ENCODE measurements around the gene ZEB1.

The ZEB1 gene

GRCh38 chr10:31341552-31341951 is 22.5 kb downstream of the ZEB1 start:
- no peak for DNase-seq (ENCODE audit: low spot score)

GRCh38 chr10:31343009-31343408 is 24.0 kb downstream of the ZEB1 start:
- no CpG with 5 or more reads among the region's 3 CpGs for WGBS, 2 donors (ENCODE audit: extremely low coverage in 2 of 2, insufficient read length in 2 of 2, insufficient replicate concordance in 1 of 2)
- Histone ChIP-seq H3K27ac (replicated peaks; ENCODE audit: low read length) (no peak overlapping the region), H2AK5ac (ENCODE audit: low read depth, low read length) (no peak overlapping the region)

More at GRCh38 chr10:31341552-31341951, 22.5 kb downstream of the ZEB1 start:
- no peak overlapping the region for H3K18ac ChIP-seq (ENCODE audit: low read length)
- H3K36me3 ChIP-seq (replicated peaks in 1 of 2; ENCODE audit: control insufficient read depth in 2 of 2, insufficient read depth in 2 of 2, low read length in 2 of 2), result no peaks in the 10 kb centered on the region
- no peak overlapping the region for H3K27ac ChIP-seq (replicated peaks; ENCODE audit: low read length)
- no peak overlapping the region for H3K23ac ChIP-seq (ENCODE audit: low read depth, low read length, poor library complexity)
- H3K79me1 ChIP-seq (ENCODE audit: low read depth, low read length), result no peaks in the 10 kb centered on the region
- H3K4me2 ChIP-seq (ENCODE audit: insufficient read depth, low read length, poor library complexity, severe bottlenecking), result no peak overlapping the region
- H3K9me3 ChIP-seq (replicated peaks in 1 of 2; ENCODE audit: control insufficient read depth in 2 of 2, insufficient read depth in 1 of 2, low read depth in 1 of 2, low read length in 2 of 2), result no peaks in the 10 kb centered on the region
- no peak overlapping the region for H2AK5ac ChIP-seq (ENCODE audit: low read depth, low read length)
- H3K27me3 ChIP-seq (ENCODE audit: control insufficient read depth in 3 of 3, insufficient read depth in 3 of 3, low read depth in 1 of 3, low read length in 3 of 3), result no peaks in the 10 kb centered on the region
- peaks cover 7 to 10% of the 10 kb centered on the region in 2 donors for H3K4me1 ChIP-seq (ENCODE audit: control insufficient read depth in 2 of 2, insufficient read depth in 1 of 2, low read depth in 1 of 2, low read length in 2 of 2)
- no peak overlapping the region for H2BK12ac ChIP-seq (ENCODE audit: low read length)
- H3K4me3 ChIP-seq (ENCODE audit: low read length in 2 of 2), result no peak overlapping the region
- H3K9ac ChIP-seq (ENCODE audit: low read depth, low read length, poor library complexity), result no peak overlapping the region
- no peak overlapping the region for H4K91ac ChIP-seq (ENCODE audit: low read depth, low read length, poor library complexity)
- no peak overlapping the region for H3K14ac ChIP-seq (ENCODE audit: low read length)
- no peak overlapping the region for H3K4ac ChIP-seq (ENCODE audit: low read length)
- H2BK120ac ChIP-seq (ENCODE audit: low read depth, low read length), result no peak overlapping the region
- H4K8ac ChIP-seq (ENCODE audit: low read depth, low read length), result no peak overlapping the region
- H2AFZ ChIP-seq (ENCODE audit: low read length), result no peak overlapping the region
- no peak overlapping the region for H2BK5ac ChIP-seq (ENCODE audit: low read length)
- H2BK15ac ChIP-seq (ENCODE audit: low read length), result no peak overlapping the region
- WGBS, 2 donors (ENCODE audit: extremely low coverage in 2 of 2, insufficient read length in 2 of 2, insufficient replicate concordance in 1 of 2), result no CpG with 5 or more reads among the region's 1 CpG

DNA sequence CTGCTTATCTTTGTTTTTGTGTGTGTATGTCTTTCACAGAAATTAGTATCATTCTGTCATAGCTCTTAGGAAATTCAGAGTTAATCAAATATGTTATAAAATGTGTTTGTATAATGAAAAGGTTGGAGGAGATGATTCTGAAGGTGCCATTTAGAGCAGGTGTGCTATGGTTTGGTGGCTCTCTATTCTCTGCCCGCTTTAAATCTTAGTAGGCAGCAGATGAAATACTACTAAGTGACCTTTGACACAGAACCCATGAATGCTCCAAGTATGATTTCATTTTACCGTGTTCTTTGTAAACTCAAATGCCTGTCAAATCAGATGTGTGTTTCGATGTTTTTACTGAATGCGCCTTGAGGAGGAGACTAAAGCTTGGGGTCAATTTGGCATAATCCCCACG is 24.5 kb downstream of the ZEB1 start:
- Histone ChIP-seq H3K9ac (ENCODE audit: low read depth, low read length, poor library complexity) (no peak overlapping the region), H2BK120ac (ENCODE audit: low read depth, low read length) (no peak overlapping the region), H3K27ac (replicated peaks; ENCODE audit: low read length) (peak overlapping the region; percentile 14), H3K18ac (ENCODE audit: low read length) (no peak overlapping the region), H3K4me2 (ENCODE audit: insufficient read depth, low read length, poor library complexity, severe bottlenecking) (no peak overlapping the region), H3K27me3 (ENCODE audit: control insufficient read depth in 3 of 3, insufficient read depth in 3 of 3, low read depth in 1 of 3, low read length in 3 of 3) (no peaks in the 10 kb centered on the region), H3K14ac (ENCODE audit: low read length) (no peak overlapping the region), H2BK12ac (ENCODE audit: low read length) (no peak overlapping the region), H3K4me1 (ENCODE audit: control insufficient read depth in 2 of 2, insufficient read depth in 1 of 2, low read depth in 1 of 2, low read length in 2 of 2) (peaks cover 7 to 10% of the 10 kb centered on the region in 2 donors), H4K8ac (ENCODE audit: low read depth, low read length) (no peak overlapping the region), H3K4ac (ENCODE audit: low read length) (no peak overlapping the region), H3K36me3 (replicated peaks in 1 of 2; ENCODE audit: control insufficient read depth in 2 of 2, insufficient read depth in 2 of 2, low read length in 2 of 2) (no peaks in the 10 kb centered on the region), H2BK5ac (ENCODE audit: low read length) (no peak overlapping the region), H3K23ac (ENCODE audit: low read depth, low read length, poor library complexity) (no peak overlapping the region), H3K79me1 (ENCODE audit: low read depth, low read length) (no peaks in the 10 kb centered on the region), H2AFZ (ENCODE audit: low read length) (no peak overlapping the region), H4K91ac (ENCODE audit: low read depth, low read length, poor library complexity) (no peak overlapping the region), H3K9me3 (replicated peaks in 1 of 2; ENCODE audit: control insufficient read depth in 2 of 2, insufficient read depth in 1 of 2, low read depth in 1 of 2, low read length in 2 of 2) (no peaks in the 10 kb centered on the region), H2AK5ac (ENCODE audit: low read depth, low read length) (no peak overlapping the region), H2BK15ac (ENCODE audit: low read length) (no peak overlapping the region), H3K4me3 (ENCODE audit: low read length in 2 of 2) (no peak overlapping the region)
- no CpG with 5 or more reads among the region's 5 CpGs for WGBS, 2 donors (ENCODE audit: extremely low coverage in 2 of 2, insufficient read length in 2 of 2, insufficient replicate concordance in 1 of 2)
- no peak for DNase-seq (ENCODE audit: low spot score)

More at GRCh38 chr10:31343009-31343408, 24.0 kb downstream of the ZEB1 start:
- H2BK15ac ChIP-seq (ENCODE audit: low read length), result no peak overlapping the region
- H3K79me1 ChIP-seq (ENCODE audit: low read depth, low read length), result no peaks in the 10 kb centered on the region
- no peak overlapping the region for H2BK120ac ChIP-seq (ENCODE audit: low read depth, low read length)
- H2BK5ac ChIP-seq (ENCODE audit: low read length), result no peak overlapping the region
- H4K91ac ChIP-seq (ENCODE audit: low read depth, low read length, poor library complexity), result no peak overlapping the region
- H3K4me3 ChIP-seq (ENCODE audit: low read length in 2 of 2), result no peak overlapping the region
- no peak overlapping the region for H3K4me2 ChIP-seq (ENCODE audit: insufficient read depth, low read length, poor library complexity, severe bottlenecking)
- no peak overlapping the region for H3K18ac ChIP-seq (ENCODE audit: low read length)
- H3K36me3 ChIP-seq (replicated peaks in 1 of 2; ENCODE audit: control insufficient read depth in 2 of 2, insufficient read depth in 2 of 2, low read length in 2 of 2), result no peaks in the 10 kb centered on the region
- H3K9me3 ChIP-seq (replicated peaks in 1 of 2; ENCODE audit: control insufficient read depth in 2 of 2, insufficient read depth in 1 of 2, low read depth in 1 of 2, low read length in 2 of 2), result no peaks in the 10 kb centered on the region
- H3K4me1 ChIP-seq (ENCODE audit: control insufficient read depth in 2 of 2, insufficient read depth in 1 of 2, low read depth in 1 of 2, low read length in 2 of 2), result peaks cover 7 to 10% of the 10 kb centered on the region in 2 donors
- H3K14ac ChIP-seq (ENCODE audit: low read length), result no peak overlapping the region
- no peak overlapping the region for H3K4ac ChIP-seq (ENCODE audit: low read length)
- no peak for DNase-seq (ENCODE audit: low spot score)
- H3K23ac ChIP-seq (ENCODE audit: low read depth, low read length, poor library complexity), result no peak overlapping the region
- H3K9ac ChIP-seq (ENCODE audit: low read depth, low read length, poor library complexity), result no peak overlapping the region
- no peaks in the 10 kb centered on the region for H3K27me3 ChIP-seq (ENCODE audit: control insufficient read depth in 3 of 3, insufficient read depth in 3 of 3, low read depth in 1 of 3, low read length in 3 of 3)
- H2AFZ ChIP-seq (ENCODE audit: low read length), result no peak overlapping the region
- H2BK12ac ChIP-seq (ENCODE audit: low read length), result no peak overlapping the region
- H4K8ac ChIP-seq (ENCODE audit: low read depth, low read length), result no peak overlapping the region

DNA sequence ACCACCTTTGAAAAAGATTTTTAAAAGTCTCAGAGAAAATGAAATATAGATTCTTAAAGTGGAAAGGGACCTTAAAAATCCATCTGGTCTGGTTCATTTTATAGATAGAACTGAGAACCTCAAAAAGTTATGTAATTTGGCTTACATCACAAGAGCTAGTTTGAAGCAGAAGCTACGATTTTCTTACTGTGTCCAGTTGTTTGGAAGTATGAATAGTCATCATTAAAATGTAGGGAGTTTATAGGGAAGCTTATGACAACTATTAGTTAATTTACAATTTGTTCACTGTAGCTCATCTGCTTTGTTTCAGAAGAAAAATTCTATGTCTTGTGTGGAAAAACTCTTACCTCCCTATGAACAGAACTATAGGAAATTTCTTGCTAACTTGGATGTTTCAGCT is 26.9 kb downstream of the ZEB1 start:
- peaks cover 7 to 10% of the 10 kb centered on the region in 2 donors for H3K4me1 ChIP-seq (ENCODE audit: control insufficient read depth in 2 of 2, insufficient read depth in 1 of 2, low read depth in 1 of 2, low read length in 2 of 2)
- no peak overlapping the region for H3K27ac ChIP-seq (replicated peaks; ENCODE audit: low read length)
- H3K9me3 ChIP-seq (replicated peaks in 1 of 2; ENCODE audit: control insufficient read depth in 2 of 2, insufficient read depth in 1 of 2, low read depth in 1 of 2, low read length in 2 of 2), result no peaks in the 10 kb centered on the region
- H4K8ac ChIP-seq (ENCODE audit: low read depth, low read length), result no peak overlapping the region
- no peak for DNase-seq (ENCODE audit: low spot score)
- no peak overlapping the region for H3K9ac ChIP-seq (ENCODE audit: low read depth, low read length, poor library complexity)
- H3K4ac ChIP-seq (ENCODE audit: low read length), result no peak overlapping the region
- H4K91ac ChIP-seq (ENCODE audit: low read depth, low read length, poor library complexity), result no peak overlapping the region
- no peak overlapping the region for H3K14ac ChIP-seq (ENCODE audit: low read length)
- H2BK15ac ChIP-seq (ENCODE audit: low read length), result no peak overlapping the region
- no peaks in the 10 kb centered on the region for H3K36me3 ChIP-seq (replicated peaks in 1 of 2; ENCODE audit: control insufficient read depth in 2 of 2, insufficient read depth in 2 of 2, low read length in 2 of 2)
- H3K18ac ChIP-seq (ENCODE audit: low read length), result no peak overlapping the region
- H3K4me2 ChIP-seq (ENCODE audit: insufficient read depth, low read length, poor library complexity, severe bottlenecking), result no peak overlapping the region
- H2BK12ac ChIP-seq (ENCODE audit: low read length), result no peak overlapping the region
- H2AFZ ChIP-seq (ENCODE audit: low read length), result no peak overlapping the region
- no peak overlapping the region for H2AK5ac ChIP-seq (ENCODE audit: low read depth, low read length)
- no peak overlapping the region for H2BK120ac ChIP-seq (ENCODE audit: low read depth, low read length)
- H3K23ac ChIP-seq (ENCODE audit: low read depth, low read length, poor library complexity), result no peak overlapping the region
- peaks cover 3% of the 10 kb centered on the region for H3K79me1 ChIP-seq (ENCODE audit: low read depth, low read length)
- no CpG with 5 or more reads among the region's 1 CpG for WGBS, 2 donors (ENCODE audit: extremely low coverage in 2 of 2, insufficient read length in 2 of 2, insufficient replicate concordance in 1 of 2)
- H3K27me3 ChIP-seq (ENCODE audit: control insufficient read depth in 3 of 3, insufficient read depth in 3 of 3, low read depth in 1 of 3, low read length in 3 of 3), result no peaks in the 10 kb centered on the region
- no peak overlapping the region for H2BK5ac ChIP-seq (ENCODE audit: low read length)
- no peak overlapping the region for H3K4me3 ChIP-seq (ENCODE audit: low read length in 2 of 2)
